C4-2B (cell line): ENCODE results near the gene TOX2.

Source experiments
- H3K27ac ChIP-seq: fragments of 450-650 bp; 2 replicates; pipeline ENCODE4 v1.5.1; 2017
- CTCF ChIP-seq: fragments of 450-650 bp; conservative IDR thresholded peaks from 2 replicates; pipeline ENCODE4 v1.5.1; 2017; ENCODE audit warnings: mild to moderate bottlenecking
- ZFX ChIP-seq: fragments of 450-650 bp; IDR thresholded peaks from 2 replicates; pipeline ENCODE4 v1.6.1; 2017

TOX2 gene

GRCh38 chr20:44010162-44010704, 95.6 kb downstream of the TOX2 start:
- TF ChIP-seq ZFX, result no peak
- TF ChIP-seq CTCF, result no peak
- no peak overlapping the region for H3K27ac ChIP-seq

DNA sequence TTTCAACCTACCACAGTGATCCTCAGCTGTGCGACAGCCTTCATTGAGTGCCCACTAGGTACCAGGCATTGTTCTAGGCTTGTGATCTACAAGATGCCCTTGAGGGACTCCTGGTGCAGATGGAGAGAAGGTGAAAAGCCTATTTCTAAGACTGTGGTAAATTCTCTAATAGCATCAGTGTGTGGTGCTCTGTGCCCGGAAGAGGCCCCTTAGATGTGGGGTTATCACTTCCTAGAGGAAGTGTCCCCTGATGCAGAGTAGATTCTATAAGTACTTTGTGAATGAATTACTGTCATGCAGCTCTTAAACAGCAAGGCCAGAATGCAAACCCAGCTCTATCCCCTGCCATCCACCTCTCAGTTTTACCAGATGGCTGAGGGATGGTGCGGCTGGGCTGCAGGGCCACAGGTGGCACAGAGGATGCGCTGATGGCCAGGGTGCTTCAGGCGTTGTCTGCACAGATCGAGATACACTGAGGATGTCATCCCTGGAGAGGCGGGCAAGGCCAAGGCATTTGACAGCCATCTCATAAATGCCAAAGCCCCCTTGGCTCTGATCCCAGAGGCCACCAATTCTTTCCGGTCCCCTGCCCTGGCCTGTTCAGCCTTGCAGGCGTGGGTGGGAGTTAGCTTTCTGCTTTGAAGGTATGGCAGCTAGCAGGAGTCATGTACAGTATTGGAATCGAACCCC, 96.7 kb downstream of the TOX2 start:
- no peak overlapping the region for H3K27ac ChIP-seq
- no peak for TF ChIP-seq ZFX

GRCh38 chr20:44012466-44013226, 98.0 kb downstream of the TOX2 start:
- TF ChIP-seq ZFX (no peak), CTCF (no peak)
- no peak overlapping the region for H3K27ac ChIP-seq

- H3K27ac ChIP-seq, result no peak overlapping the region
- no peak for TF ChIP-seq CTCF
- TF ChIP-seq ZFX, result no peak
Measured at GRCh38 chr20:44014807-44015732, 100.4 kb downstream of the TOX2 start.

GRCh38 chr20:44015733-44016103, 101.1 kb downstream of the TOX2 start:
- H3K27ac ChIP-seq, result no peak overlapping the region
- TF ChIP-seq ZFX, result no peak
- TF ChIP-seq CTCF, result no peak

DNA sequence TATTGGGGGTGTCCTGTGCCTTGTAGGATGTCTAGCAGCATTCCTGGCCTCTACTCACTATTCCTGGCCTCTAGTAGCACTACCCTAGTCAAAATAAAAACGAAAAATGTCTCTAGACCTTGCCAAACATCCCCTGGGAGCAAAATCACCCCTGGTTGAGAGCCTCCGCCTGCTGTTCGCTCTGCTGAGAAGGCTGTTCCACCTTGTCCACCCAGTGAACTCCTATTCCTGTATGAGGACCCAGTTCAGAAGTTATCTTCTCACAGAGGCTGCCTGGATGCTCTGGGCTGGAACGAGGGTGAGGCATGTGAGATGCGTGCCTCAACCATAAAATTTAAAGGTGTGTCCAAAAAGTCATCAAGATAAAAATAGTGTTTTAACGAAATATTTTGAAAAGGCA, 101.9 kb downstream of the TOX2 start:
- no peak overlapping the region for H3K27ac ChIP-seq
- no peak for TF ChIP-seq ZFX

DNA sequence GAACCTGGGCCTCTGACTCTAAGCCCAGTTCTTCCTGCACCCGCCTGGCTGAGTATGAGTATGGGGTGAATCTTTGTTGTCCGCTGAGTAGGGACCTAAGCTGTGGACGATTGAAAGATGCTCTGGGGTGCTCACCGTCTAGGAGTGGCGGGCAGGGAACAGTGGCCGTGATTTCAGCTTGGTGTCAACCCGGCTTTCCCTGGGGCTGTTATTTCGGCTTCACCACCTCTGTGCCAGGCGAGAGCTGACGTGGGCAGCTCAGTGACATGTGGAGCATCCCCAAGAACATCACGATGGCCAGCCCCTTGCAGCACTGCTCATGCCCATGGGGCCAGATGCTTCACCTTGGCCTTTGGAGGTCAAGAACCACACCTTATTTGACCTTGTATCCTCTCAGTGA, 102.6 kb downstream of the TOX2 start:
- no peak for TF ChIP-seq ZFX
- TF ChIP-seq CTCF, result no peak
- no peak overlapping the region for H3K27ac ChIP-seq

DNA sequence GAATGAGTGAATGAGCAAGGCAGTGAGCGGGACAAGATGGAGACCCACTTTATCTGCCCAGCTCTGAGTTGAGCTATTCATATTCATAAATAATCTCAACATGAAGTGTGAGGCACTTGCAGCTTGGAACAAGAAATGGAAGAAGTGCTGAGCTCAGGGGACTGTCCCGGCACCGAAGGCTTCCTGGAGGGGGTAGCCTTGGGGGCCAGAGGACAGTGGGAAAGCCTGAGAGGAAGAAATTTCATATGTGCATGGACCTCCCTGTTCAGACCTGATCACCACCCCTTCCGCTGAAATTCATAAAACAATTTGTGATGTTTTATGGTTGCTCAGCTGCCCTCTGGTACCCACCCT, 103.2 kb downstream of the TOX2 start:
- no peak overlapping the region for H3K27ac ChIP-seq

More for the DNA sequence above, 103.2 kb downstream of the TOX2 start:
- TF ChIP-seq CTCF (no peak), ZFX (no peak)
